Liver (tissue), 9 donors: ENCODE data around the gene EIF2B5. TPM values are rescaled to one million over a fixed set of nuclear protein-coding genes. Genes with fewer than 3 reads are reported as not detected.

Experiments used
- DNase-seq: peaks from one replicate; pipeline ENCODE4 v3.0.0-alpha.2; 2017; ENCODE audit warnings: low spot score
- H3K27ac ChIP-seq, 2 donors: one replicate each; pipeline ENCODE4 v1.7.0; 2013; ENCODE audit warnings: inconsistent platforms in 2 of 2, low read length in 2 of 2, control low read depth in 1 of 2, low read depth in 1 of 2, mild to moderate bottlenecking in 1 of 2
- H3K27me3 ChIP-seq, 4 donors: one replicate each; pipeline versions ENCODE4 v1.6.1 to v1.7.0; 2013; ENCODE audit warnings: low read length in 3 of 4, inconsistent platforms in 1 of 4, mild to moderate bottlenecking in 1 of 4, moderate library complexity in 1 of 4; ENCODE audit not compliant: control insufficient read depth in 4 of 4, insufficient read depth in 4 of 4
- H3K36me3 ChIP-seq, 4 donors: one replicate each; pipeline versions ENCODE4 v1.6.1 to v1.7.0; 2013; ENCODE audit warnings: low read length in 3 of 4, mild to moderate bottlenecking in 3 of 4, low read depth in 1 of 4, moderate library complexity in 1 of 4; ENCODE audit not compliant: control insufficient read depth in 4 of 4, insufficient read depth in 3 of 4
- H3K4me1 ChIP-seq, 4 donors: one replicate each; pipeline versions ENCODE4 v1.6.1 to v1.7.0; 2013; ENCODE audit warnings: low read length in 3 of 4, mild to moderate bottlenecking in 3 of 4, moderate library complexity in 1 of 4; ENCODE audit not compliant: control insufficient read depth in 4 of 4, insufficient read depth in 4 of 4
- H3K4me3 ChIP-seq, 3 donors: one replicate each; pipeline versions ENCODE4 v1.6.1 to v1.7.0; 2013; ENCODE audit warnings: low read length in 3 of 3, control low read depth in 1 of 3, low read depth in 1 of 3, mild to moderate bottlenecking in 1 of 3
- H3K9ac ChIP-seq, 2 donors: one replicate each; pipeline ENCODE4 v1.7.0; 2013; ENCODE audit warnings: low read length in 2 of 2, mild to moderate bottlenecking in 2 of 2, moderate library complexity in 2 of 2, control low read depth in 1 of 2, low read depth in 1 of 2
- H3K9me3 ChIP-seq, 4 donors: one replicate each; pipeline versions ENCODE4 v1.6.1 to v1.7.0; 2013; ENCODE audit warnings: low read length in 3 of 4; ENCODE audit not compliant: control insufficient read depth in 4 of 4
- ATF3 ChIP-seq: IDR thresholded peaks from 2 replicates; pipeline ENCODE4 v1.6.1; 2016; ENCODE audit warnings: antibody characterized with exemption
- CTCF ChIP-seq: fragments of 150-350 bp; IDR thresholded peaks from 2 replicates; pipeline ENCODE4 v1.5.1; 2017; ENCODE audit warnings: improper control_type of control experiment, low read depth, low read length; ENCODE audit not compliant: missing input control
- EGR1 ChIP-seq, 2 donors: IDR thresholded peaks; 2 replicates each; pipeline ENCODE4 v1.6.1; 2016 to 2018; ENCODE audit warnings: antibody characterized with exemption in 2 of 2, low read depth in 2 of 2
- FOXA2 ChIP-seq: IDR thresholded peaks from 2 replicates; pipeline ENCODE4 v1.6.1; 2016; ENCODE audit warnings: antibody characterized with exemption
- GABPA ChIP-seq, 2 donors: IDR thresholded peaks in 1 of 2; conservative IDR thresholded peaks in 1 of 2; 2 replicates each; pipeline ENCODE4 v1.6.1; 2016; ENCODE audit warnings: antibody characterized with exemption in 2 of 2, mild to moderate bottlenecking in 1 of 2, moderate library complexity in 1 of 2
- HNF4A ChIP-seq, 2 donors: conservative IDR thresholded peaks; 2 replicates each; pipeline ENCODE4 v1.6.1; 2016; ENCODE audit warnings: antibody characterized with exemption in 2 of 2, mild to moderate bottlenecking in 2 of 2
- HNF4G ChIP-seq: IDR thresholded peaks from 2 replicates; pipeline ENCODE4 v1.6.1; 2016; ENCODE audit warnings: antibody characterized with exemption
- JUND ChIP-seq, 2 donors: IDR thresholded peaks; 2 replicates each; pipeline ENCODE4 v1.6.1; 2016; ENCODE audit warnings: antibody characterized with exemption in 2 of 2
- MAX ChIP-seq: IDR thresholded peaks from 2 replicates; pipeline ENCODE4 v1.6.1; 2016; ENCODE audit warnings: antibody characterized with exemption
- NR2F2 ChIP-seq: IDR thresholded peaks from 2 replicates; pipeline ENCODE4 v1.6.1; 2016; ENCODE audit warnings: antibody characterized with exemption
- RAD21 ChIP-seq, 2 donors: IDR thresholded peaks; 2 replicates each; pipeline ENCODE4 v1.6.1; 2016; ENCODE audit warnings: antibody characterized with exemption in 2 of 2, mild to moderate bottlenecking in 2 of 2
- REST ChIP-seq: IDR thresholded peaks from 2 replicates; pipeline ENCODE4 v1.6.1; 2016; ENCODE audit warnings: antibody characterized with exemption, mild to moderate bottlenecking
- RXRA ChIP-seq, 2 donors: IDR thresholded peaks; 2 replicates each; pipeline ENCODE4 v1.6.1; 2017 to 2018; ENCODE audit warnings: antibody characterized with exemption in 2 of 2, mild to moderate bottlenecking in 1 of 2
- SP1 ChIP-seq: IDR thresholded peaks from 2 replicates; pipeline ENCODE4 v1.6.1; 2018; ENCODE audit warnings: antibody characterized with exemption, mild to moderate bottlenecking
- YY1 ChIP-seq: IDR thresholded peaks from 2 replicates; pipeline ENCODE4 v1.6.1; 2016; ENCODE audit warnings: antibody characterized with exemption, mild to moderate bottlenecking
- ZBTB33 ChIP-seq: IDR thresholded peaks from 2 replicates; pipeline ENCODE4 v1.6.1; 2016; ENCODE audit warnings: antibody characterized with exemption
- WGBS: extraction: QIAGEN DNeasy Blood & Tissue Kit; methylation state at CpG from one replicate; pipeline ENCODE4 v1.1.7; 2013; 5-methylcytosine and 5-hydroxymethylcytosine counted together
- polyA plus RNA-seq, 2 donors: library from polyadenylated mRNA; stranded (reverse) in 1 of 2; unstranded in 1 of 2; fragments of 200-250 nt in 1 of 2; fragments of >200 nt in 1 of 2; fragmentation: Nextera tagmentation in 1 of 2; extraction: Ambion mirVana in 1 of 2; gene quantifications; one replicate each; pipeline versions ENCODE4 v1.2.1 to v1.2.3, GENCODE V29; 2013 to 2015
- total RNA-seq, 2 donors: library from RNA; depleted of rRNA; stranded (reverse); fragments of >200 nt; gene quantifications; one replicate each; pipeline ENCODE4 v1.2.3, GENCODE V29; 2014
- donor health status: healthy.
- donor health status: healthy.
- donor health status: healthy.
- donor health status: healthy.
- donor health status: healthy.

EIF2B5 gene
- total and polyA plus RNA-seq, 4 donors: 19.0 to 34.3 (median 24.4) TPM

GRCh38 chr3:184172681-184173373 is 37.7 kb downstream of the EIF2B5 start:
- DNase-seq: no peak
- WGBS: 95% methylated on average over 5 of the region's 5 CpGs
- Histone ChIP-seq H3K4me1 (peaks cover 4 to 26% (median 19%) of the 10 kb centered on the region in 4 donors), H3K9ac (no peak overlapping the region), H3K27ac (no peak overlapping the region), H3K27me3 (no peaks in the 10 kb centered on the region), H3K4me3 (no peak overlapping the region), H3K36me3 (peaks cover 8 to 35% (median 18%) of the 10 kb centered on the region in 4 donors), H3K9me3 (no peaks in the 10 kb centered on the region)
- TF ChIP-seq ATF3 (no peak), HNF4A (conservative IDR thresholded peaks at IDR 0.05) (no peak), RXRA (IDR thresholded peaks at IDR 0.05) (no peak), EGR1 (IDR thresholded peaks at IDR 0.05; ENCODE audit: low read depth in 2 of 2) (no peak), ZBTB33 (no peak), GABPA (IDR thresholded peaks at IDR 0.05 in 1 of 2, conservative IDR thresholded peaks at IDR 0.05 in 1 of 2) (no peak), NR2F2 (no peak), MAX (no peak), FOXA2 (no peak), YY1 (no peak), REST (no peak), CTCF (no peak), HNF4G (no peak), JUND (IDR thresholded peaks at IDR 0.05) (no peak), SP1 (no peak)

GRCh38 chr3:184173374-184173722 is 38.2 kb downstream of the EIF2B5 start:
- peaks cover 12 to 35% (median 14%) of the 10 kb centered on the region in 4 donors for H3K36me3 ChIP-seq
- H3K9me3 ChIP-seq: no peaks in the 10 kb centered on the region
- H3K27ac ChIP-seq: no peak overlapping the region
- no peak overlapping the region for H3K4me3 ChIP-seq
- H3K9ac ChIP-seq: no peak overlapping the region
- 93% methylated on average over 2 of the region's 2 CpGs for WGBS
- no peak for DNase-seq
- peaks cover 6 to 29% (median 19%) of the 10 kb centered on the region in 4 donors for H3K4me1 ChIP-seq
- H3K27me3 ChIP-seq: no peaks in the 10 kb centered on the region
- no peak for TF ChIP-seq ZBTB33
- no peak for TF ChIP-seq CTCF
- TF ChIP-seq RAD21 (IDR thresholded peaks at IDR 0.05): no peak
- no peak for TF ChIP-seq YY1
